DOHH2 (cell line): Measurements from ENCODE around the gene TRAF6.

ENCODE experiments used
- H3F3A ChIP-seq: fragments of 200-600 bp; sonication (generic), shearing (Covaris generic); 2 replicates; pipeline ENCODE4 v1.6.0; 2016; ENCODE audit warnings: antibody characterized with exemption, mild to moderate bottlenecking; ENCODE audit not compliant: control insufficient read depth, insufficient read depth
- H3K27ac ChIP-seq: fragments of 200-600 bp; sonication (generic); 2 replicates; pipeline ENCODE4 v1.5.1; 2014; ENCODE audit warnings: low read depth, mild to moderate bottlenecking, low read length, moderate library complexity
- H3K27me3 ChIP-seq: fragments of 200-600 bp; sonication (generic); 2 replicates; pipeline ENCODE4 v1.6.1; 2014; ENCODE audit warnings: mild to moderate bottlenecking, low read length, mixed read lengths; ENCODE audit not compliant: control insufficient read depth
- H3K36me3 ChIP-seq: fragments of 200-600 bp; sonication (generic); 2 replicates; pipeline ENCODE4 v1.6.1; 2014; ENCODE audit warnings: mild to moderate bottlenecking, low read length, moderate library complexity, mixed read lengths; ENCODE audit not compliant: control insufficient read depth
- H3K4me1 ChIP-seq: fragments of 200-600 bp; sonication (generic); 2 replicates; pipeline ENCODE4 v1.6.1; 2014; ENCODE audit warnings: mild to moderate bottlenecking, low read length, mixed read lengths; ENCODE audit not compliant: control insufficient read depth
- H3K4me2 ChIP-seq: fragments of 200-600 bp; sonication (generic); 2 replicates; pipeline ENCODE4 v1.6.0; 2014; ENCODE audit warnings: mild to moderate bottlenecking, low read length, moderate library complexity
- H3K4me3 ChIP-seq: fragments of 200-600 bp; sonication (generic); 2 replicates; pipeline ENCODE4 v1.5.1; 2014; ENCODE audit warnings: mild to moderate bottlenecking, low read length, mixed read lengths
- H3K79me2 ChIP-seq: fragments of 200-600 bp; sonication (generic); 2 replicates; pipeline ENCODE4 v1.6.1; 2014; ENCODE audit warnings: mild to moderate bottlenecking, low read length, mixed read lengths; ENCODE audit not compliant: control insufficient read depth
- H3K9me2 ChIP-seq: fragments of 200-600 bp; sonication (generic); replicated peaks from 2 replicates; pipeline ENCODE4 v1.6.1; 2014; ENCODE audit warnings: mild to moderate bottlenecking, low read length, mixed read lengths; ENCODE audit not compliant: control insufficient read depth
- H3K9me3 ChIP-seq: fragments of 200-600 bp; sonication (generic); 2 replicates; pipeline ENCODE4 v1.6.1; 2014; ENCODE audit warnings: antibody characterized with exemption, low read length, mixed read lengths; ENCODE audit not compliant: control insufficient read depth, insufficient read depth
- H4K20me1 ChIP-seq: fragments of 200-600 bp; sonication (generic); 2 replicates; pipeline ENCODE4 v1.6.0; 2014; ENCODE audit warnings: low read depth, mild to moderate bottlenecking, antibody characterized with exemption, low read length, moderate library complexity; ENCODE audit not compliant: control insufficient read depth, insufficient read depth
- CTCF ChIP-seq: fragments of 200-600 bp; sonication (generic); IDR thresholded peaks from one replicate; pipeline ENCODE4 v1.5.1; 2014; ENCODE audit warnings: antibody characterized with exemption, mild to moderate bottlenecking, low read depth, low read length; ENCODE audit not compliant: poor library complexity, severe bottlenecking
- EZH2phosphoT487 ChIP-seq: fragments of 200-600 bp; sonication (generic); IDR thresholded peaks from 2 replicates; pipeline ENCODE4 v1.6.1; 2017; ENCODE audit warnings: borderline replicate concordance, mild to moderate bottlenecking, antibody characterized with exemption, low read length, moderate library complexity, mixed read lengths

The TRAF6 gene

GRCh38 chr11:36480833-36481232 lies 29.2 kb downstream of the TRAF6 start:
- no peaks in the 10 kb centered on the region for H3K79me2 ChIP-seq
- no peak overlapping the region for H3K4me2 ChIP-seq
- H3K9me3 ChIP-seq: no peaks in the 10 kb centered on the region
- no peak for TF ChIP-seq CTCF
- no peak for TF ChIP-seq EZH2phosphoT487
- no peaks in the 10 kb centered on the region for H3K27me3 ChIP-seq
- peaks cover 12% of the 10 kb centered on the region for H3K36me3 ChIP-seq
- no peaks in the 10 kb centered on the region for H3K4me1 ChIP-seq
- H3K27ac ChIP-seq: no peak overlapping the region
- H3K4me3 ChIP-seq: no peak overlapping the region
- no peaks in the 10 kb centered on the region for H4K20me1 ChIP-seq
- no peaks in the 10 kb centered on the region for H3F3A ChIP-seq
- no peaks in the 10 kb centered on the region for H3K9me2 ChIP-seq

GRCh38 chr11:36478700-36479329 lies 31.3 kb downstream of the TRAF6 start:
- H3F3A ChIP-seq: no peaks in the 10 kb centered on the region
- H3K4me1 ChIP-seq: no peaks in the 10 kb centered on the region
- H3K27ac ChIP-seq: no peak overlapping the region
- H3K4me3 ChIP-seq: no peak overlapping the region
- H3K79me2 ChIP-seq: no peaks in the 10 kb centered on the region
- H3K9me2 ChIP-seq: no peaks in the 10 kb centered on the region
- no peaks in the 10 kb centered on the region for H3K9me3 ChIP-seq
- no peak overlapping the region for H3K4me2 ChIP-seq
- peaks cover under 1% of the 10 kb centered on the region; the same call in 1 of the 2 replicates for H3K36me3 ChIP-seq
- TF ChIP-seq CTCF: peak; percentile 51
- TF ChIP-seq EZH2phosphoT487: no peak
- no peaks in the 10 kb centered on the region for H3K27me3 ChIP-seq
- H4K20me1 ChIP-seq: no peaks in the 10 kb centered on the region

GRCh38 chr11:36475192-36475591 lies 34.9 kb downstream of the TRAF6 start:
- no peaks in the 10 kb centered on the region for H3K9me2 ChIP-seq
- H3K79me2 ChIP-seq: no peaks in the 10 kb centered on the region
- H3K36me3 ChIP-seq: no peaks in the 10 kb centered on the region
- H3K27ac ChIP-seq: no peak overlapping the region
- no peaks in the 10 kb centered on the region for H3K4me1 ChIP-seq
- no peak overlapping the region for H3K4me3 ChIP-seq
- no peaks in the 10 kb centered on the region for H3K9me3 ChIP-seq
- H3F3A ChIP-seq: no peaks in the 10 kb centered on the region
- no peaks in the 10 kb centered on the region for H4K20me1 ChIP-seq
- H3K4me2 ChIP-seq: no peak overlapping the region
- H3K27me3 ChIP-seq: peaks cover 6% of the 10 kb centered on the region; the same call in 1 of the 2 replicates
- no peak for TF ChIP-seq EZH2phosphoT487
- TF ChIP-seq CTCF: no peak
